NB4 (cell line): ENCODE measurements around the gene CNTN6.

Experiments used
- CTCF ChIP-seq: IDR thresholded peaks from one replicate; pipeline ENCODE4 v1.5.1; 2012; ENCODE audit warnings: low read depth, low read length
- MYC ChIP-seq: IDR thresholded peaks from 2 replicates; pipeline ENCODE4 v1.6.1; 2011; ENCODE audit warnings: low read depth, low read length
- POLR2A ChIP-seq: IDR thresholded peaks from 2 replicates; pipeline ENCODE4 v1.6.1; 2011; ENCODE audit warnings: mild to moderate bottlenecking; ENCODE audit not compliant: insufficient read length; ENCODE audit errors: extremely low read depth
- TF ChIP-seq, protein P1 (sequence below): IDR thresholded peaks from 2 replicates; pipeline ENCODE4 v1.6.1; 2011; ENCODE audit warnings: low read depth, low read length

DNA sequence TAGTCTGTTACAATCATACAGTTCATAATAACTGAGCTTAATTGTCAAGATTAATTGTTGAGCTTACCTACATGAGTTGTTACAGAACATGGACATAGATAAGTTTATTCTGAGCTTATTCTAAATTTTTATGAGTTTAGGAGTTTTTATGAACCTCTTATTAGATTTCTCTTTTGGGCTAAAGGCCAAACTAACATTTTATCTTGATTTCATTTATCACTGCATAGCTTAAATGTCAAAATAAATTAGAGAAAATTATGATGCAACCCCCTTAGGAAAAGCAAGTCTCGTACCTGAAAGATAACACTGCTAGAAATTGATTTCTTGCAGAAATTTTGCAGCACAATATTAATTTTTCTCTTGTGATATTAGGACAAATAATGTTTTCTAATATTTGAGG lies 54.5 kb downstream of the CNTN6 start:
- TF ChIP-seq CTCF = no peak
- TF ChIP-seq POLR2A = no peak
- no peak for TF ChIP-seq MYC
- TF ChIP-seq, protein P1, sequence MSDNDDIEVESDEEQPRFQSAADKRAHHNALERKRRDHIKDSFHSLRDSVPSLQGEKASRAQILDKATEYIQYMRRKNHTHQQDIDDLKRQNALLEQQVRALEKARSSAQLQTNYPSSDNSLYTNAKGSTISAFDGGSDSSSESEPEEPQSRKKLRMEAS = no peak
